H1 (cell line): ENCODE measurements around the gene SPSB3. TPM values are rescaled to one million over a fixed set of nuclear protein-coding genes. Genes with fewer than 3 reads are reported as not detected.

ENCODE experiments used
- CTCF ChIA-PET: fragments of 300-600 bp; sonication (Branson Sonifier 250); formaldehyde crosslinking; loops from one replicate; lab custom pipeline; 2021; ENCODE audit not compliant: partially characterized antibody; lab: Charles Lee
- POLR2A ChIA-PET: fragments of 300-600 bp; sonication (Branson Sonifier 250); formaldehyde crosslinking; loops from one replicate; lab custom pipeline; 2021; ENCODE audit warnings: inconsistent platforms; ENCODE audit not compliant: partially characterized antibody; lab: Charles Lee
- DNase-seq, 2 experiments: peaks; one replicate each; pipeline versions ENCODE4 v3.0.0 to v3.0.0-alpha.2; 2010 to 2022; ENCODE audit warnings: low spot score in 2 of 2, low read depth in 1 of 2, mixed read lengths in 1 of 2
- FAIRE-seq: peaks from 2 replicates; lab custom pipeline; 2011; peaks lifted over from hg19 to GRCh38; lab: Jason Lieb, UNC
- H2AFZ ChIP-seq: 2 replicates; pipeline ENCODE4 v1.8.1; 2012; ENCODE audit warnings: low read length, inconsistent platforms
- H2AK5ac ChIP-seq: 2 replicates; pipeline ENCODE4 v1.6.1; 2013; ENCODE audit warnings: low read depth, low read length
- H2BK120ac ChIP-seq: replicated peaks from 2 replicates; pipeline ENCODE3; 2013; ENCODE audit warnings: low read depth, low read length, inconsistent platforms
- H2BK12ac ChIP-seq: 2 replicates; pipeline ENCODE4 v1.6.1; 2013; ENCODE audit warnings: low read depth, low read length
- H2BK15ac ChIP-seq: 2 replicates; pipeline ENCODE4 v1.6.1; 2013; ENCODE audit warnings: low read length
- H2BK20ac ChIP-seq: 2 replicates; pipeline ENCODE4 v1.6.1; 2013; ENCODE audit warnings: low read length
- H2BK5ac ChIP-seq: 2 replicates; pipeline ENCODE4 v1.6.1; 2013; ENCODE audit warnings: low read depth, low read length
- H3K14ac ChIP-seq: 2 replicates; pipeline ENCODE4 v1.6.1; 2013; ENCODE audit warnings: inconsistent platforms; ENCODE audit not compliant: insufficient read length
- H3K18ac ChIP-seq: 2 replicates; pipeline ENCODE4 v1.6.1; 2013; ENCODE audit warnings: low read length; ENCODE audit errors: extremely low read depth
- H3K23ac ChIP-seq: 2 replicates; pipeline ENCODE4 v1.6.1; 2013; ENCODE audit warnings: inconsistent platforms; ENCODE audit not compliant: insufficient read length
- H3K23me2 ChIP-seq: 2 replicates; pipeline ENCODE4 v1.6.1; 2013; ENCODE audit warnings: low read depth, low read length
- H3K27ac ChIP-seq: 2 replicates; pipeline ENCODE4 v1.6.1; 2011; ENCODE audit warnings: low read depth, low read length, inconsistent platforms
- H3K27me3 ChIP-seq, 4 experiments: replicated peaks in 1 of 4; 1 replicate in 1 of 4; 2 replicates in 3 of 4; pipeline versions ENCODE4 v1.6.1 to v1.8.1; 2011 to 2013; ENCODE audit warnings: low read length in 3 of 4, mild to moderate bottlenecking in 3 of 4, inconsistent platforms in 2 of 4, mixed read lengths in 2 of 4, moderate library complexity in 1 of 4; ENCODE audit not compliant: control insufficient read depth in 3 of 4, insufficient read depth in 3 of 4; ENCODE audit errors: extremely low read depth in 1 of 4
- H3K36me3 ChIP-seq, 4 experiments: 2 replicates each; pipeline versions ENCODE4 v1.6.1 to v1.8.1; 2011 to 2013; ENCODE audit warnings: mild to moderate bottlenecking in 4 of 4, low read length in 3 of 4, moderate library complexity in 2 of 4, control low read depth in 1 of 4, inconsistent platforms in 1 of 4; ENCODE audit not compliant: insufficient read depth in 4 of 4, control insufficient read depth in 2 of 4
- H3K4ac ChIP-seq: replicated peaks from 2 replicates; pipeline ENCODE3; 2013; ENCODE audit warnings: low read length, low read depth, mixed read lengths, inconsistent platforms; ENCODE audit not compliant: insufficient read length
- H3K4me1 ChIP-seq, 4 experiments: replicated peaks in 1 of 4; 1 replicate in 1 of 4; 2 replicates in 3 of 4; pipeline versions ENCODE4 v1.6.1 to v1.8.1; 2011 to 2013; ENCODE audit warnings: low read length in 3 of 4, inconsistent platforms in 2 of 4, mixed read lengths in 1 of 4; ENCODE audit not compliant: insufficient read depth in 4 of 4, control insufficient read depth in 3 of 4
- H3K4me2 ChIP-seq, 2 experiments: 2 replicates each; pipeline versions ENCODE4 v1.6.1 to v1.8.1; 2011 to 2013; ENCODE audit warnings: low read depth in 2 of 2, low read length in 2 of 2, control low read depth in 1 of 2, inconsistent platforms in 1 of 2, mild to moderate bottlenecking in 1 of 2; ENCODE audit not compliant: insufficient read depth in 1 of 2
- H3K4me3 ChIP-seq, 4 experiments: fragments of 200-600, 300-600 bp in 1 of 4; sonication (generic), shearing (Covaris generic), sonication (Bioruptor Twin) in 1 of 4; 2 replicates each; pipeline versions ENCODE4 v1.5.1 to v1.8.1; 2011 to 2016; ENCODE audit warnings: low read length in 4 of 4, low read depth in 3 of 4, control low read depth in 2 of 4, inconsistent platforms in 2 of 4, mild to moderate bottlenecking in 2 of 4, mixed read lengths in 1 of 4, moderate library complexity in 1 of 4; ENCODE audit not compliant: insufficient read depth in 2 of 4; ENCODE audit errors: extremely low read depth in 1 of 4
- H3K56ac ChIP-seq: replicated peaks from 2 replicates; pipeline ENCODE3; 2013; ENCODE audit warnings: low read depth, mild to moderate bottlenecking, mixed read lengths, low read length, inconsistent platforms; ENCODE audit not compliant: insufficient read length
- H3K79me1 ChIP-seq: 2 replicates; pipeline ENCODE4 v1.6.1; 2013; ENCODE audit warnings: low read depth, low read length, control low read depth
- H3K79me2 ChIP-seq, 2 experiments: 2 replicates each; pipeline versions ENCODE4 v1.6.1 to v1.8.1; 2012 to 2013; ENCODE audit warnings: low read length in 2 of 2, mild to moderate bottlenecking in 2 of 2, inconsistent platforms in 1 of 2; ENCODE audit not compliant: insufficient read depth in 2 of 2, control insufficient read depth in 1 of 2
- H3K9ac ChIP-seq, 4 experiments: replicated peaks in 1 of 4; 1 replicate in 1 of 4; 2 replicates in 3 of 4; pipeline versions ENCODE4 v1.6.1 to v1.8.1; 2011 to 2013; ENCODE audit warnings: low read depth in 3 of 4, low read length in 3 of 4, control low read depth in 2 of 4, mild to moderate bottlenecking in 2 of 4, moderate library complexity in 2 of 4, inconsistent platforms in 1 of 4; ENCODE audit errors: extremely low read depth in 1 of 4
- H3K9me3 ChIP-seq, 2 experiments: 2 replicates each; pipeline versions ENCODE4 v1.6.1 to v1.8.1; 2012 to 2013; ENCODE audit warnings: mild to moderate bottlenecking in 2 of 2, moderate library complexity in 2 of 2, control low read depth in 1 of 2, inconsistent platforms in 1 of 2, low read depth in 1 of 2, low read length in 1 of 2, mixed read lengths in 1 of 2; ENCODE audit not compliant: insufficient read depth in 2 of 2
- H4K20me1 ChIP-seq, 2 experiments: replicated peaks in 1 of 2; 2 replicates each; pipeline versions ENCODE3 to v1.8.1; 2011 to 2013; ENCODE audit warnings: inconsistent platforms in 2 of 2, low read length in 2 of 2, mild to moderate bottlenecking in 1 of 2; ENCODE audit not compliant: insufficient read depth in 2 of 2, control insufficient read depth in 1 of 2
- H4K5ac ChIP-seq: 2 replicates; pipeline ENCODE4 v1.6.1; 2013; ENCODE audit warnings: low read length, low read depth, mixed read lengths, inconsistent platforms; ENCODE audit not compliant: insufficient read length
- H4K8ac ChIP-seq: 2 replicates; pipeline ENCODE4 v1.8.0; 2013; ENCODE audit warnings: mild to moderate bottlenecking, moderate library complexity, low read length, inconsistent platforms; ENCODE audit not compliant: insufficient read depth; ENCODE audit errors: extremely low read depth
- H4K91ac ChIP-seq: replicated peaks from 2 replicates; pipeline ENCODE3; 2013; ENCODE audit warnings: low read length, mixed read lengths, inconsistent platforms; ENCODE audit not compliant: insufficient read length
- CBX8 ChIP-seq: fragments of 300-800, 300-1000 bp; sonication (generic); IDR thresholded peaks from 2 replicates; pipeline ENCODE4 v1.7.1; 2016; ENCODE audit warnings: low read depth, low read length, borderline replicate concordance
- CHD1 ChIP-seq: IDR thresholded peaks from 2 replicates; pipeline ENCODE4 v1.6.1; 2012; ENCODE audit warnings: low read depth, low read length, improper control_type of control experiment
- CHD2 ChIP-seq: IDR thresholded peaks from 2 replicates; pipeline ENCODE4 v1.6.1; 2012; ENCODE audit warnings: low read length, improper control_type of control experiment
- EZH2 ChIP-seq: fragments of 200-600 bp; sonication (generic); IDR thresholded peaks from 2 replicates; pipeline ENCODE4 v1.7.1; 2012; ENCODE audit warnings: low read depth, mild to moderate bottlenecking, moderate library complexity, low read length, inconsistent platforms; ENCODE audit not compliant: severe bottlenecking
- GABPA ChIP-seq: IDR thresholded peaks from 2 replicates; pipeline ENCODE4 v1.6.1; 2011; ENCODE audit warnings: mild to moderate bottlenecking, low read length, moderate library complexity, borderline replicate concordance; ENCODE audit not compliant: insufficient read depth
- GTF2F1 ChIP-seq: IDR thresholded peaks from 2 replicates; pipeline ENCODE4 v1.6.1; 2012; ENCODE audit warnings: low read depth, low read length, improper control_type of control experiment, borderline replicate concordance
- HDAC6 ChIP-seq: IDR thresholded peaks from one replicate; pipeline ENCODE4 v1.7.1; 2012; ENCODE audit warnings: low read depth, mild to moderate bottlenecking, inconsistent platforms, low read length, moderate library complexity
- MAFK ChIP-seq: IDR thresholded peaks from 2 replicates; pipeline ENCODE4 v1.6.1; 2012; ENCODE audit warnings: low read depth, mild to moderate bottlenecking, improper control_type of control experiment, low read length
- RAD21 ChIP-seq, 2 experiments: IDR thresholded peaks in 1 of 2; conservative IDR thresholded peaks in 1 of 2; 2 replicates each; pipeline ENCODE4 v1.6.1; 2011; ENCODE audit warnings: low read depth in 2 of 2, low read length in 2 of 2, improper control_type of control experiment in 1 of 2, inconsistent platforms in 1 of 2, mild to moderate bottlenecking in 1 of 2, moderate library complexity in 1 of 2
- RNF2 ChIP-seq: fragments of 200-900, 300-1000 bp; sonication (generic); IDR thresholded peaks from 2 replicates; pipeline ENCODE4 v1.7.1; 2016; ENCODE audit warnings: borderline replicate concordance, low read depth, mild to moderate bottlenecking, antibody characterized with exemption, low read length; ENCODE audit not compliant: poor library complexity, severe bottlenecking; ENCODE audit errors: missing control alignments
- SP1 ChIP-seq: IDR thresholded peaks from 2 replicates; pipeline ENCODE4 v1.6.1; 2011; ENCODE audit warnings: low read depth, low read length
- SRF ChIP-seq: IDR thresholded peaks from 2 replicates; pipeline ENCODE4 v1.6.1; 2011; ENCODE audit warnings: mild to moderate bottlenecking, low read depth, low read length, moderate library complexity
- SUZ12 ChIP-seq: fragments of 200-600 bp; sonication (generic); IDR thresholded peaks from 2 replicates; pipeline ENCODE4 v1.6.1; 2012; ENCODE audit warnings: mild to moderate bottlenecking, inconsistent platforms, low read length, moderate library complexity, mixed read lengths
- TAF1 ChIP-seq: IDR thresholded peaks from 2 replicates; pipeline ENCODE4 v1.6.1; 2011; ENCODE audit warnings: mild to moderate bottlenecking, low read depth, low read length
- WGBS, 2 experiments: shearing (Covaris generic) in 1 of 2; methylation state at CpG; one replicate each; pipeline versions ENCODE4 v1.1.6 to v1.1.7; 2013 to 2015; ENCODE audit warnings: low lambda C conversion rate in 2 of 2, mixed read lengths in 2 of 2, inconsistent platforms in 1 of 2, low coverage in 1 of 2, missing lambda C conversion rate in 1 of 2; ENCODE audit not compliant: insufficient replicate concordance in 2 of 2, insufficient coverage in 1 of 2, insufficient read length in 1 of 2; ENCODE audit errors: extremely low coverage in 1 of 2, missing lambda C conversion rate in 1 of 2; 5-methylcytosine and 5-hydroxymethylcytosine counted together
- polyA plus RNA-seq, 7 experiments: library from polyadenylated mRNA; depleted of rRNA in 3 of 7; stranded (reverse) in 5 of 7; unstranded in 2 of 7; fragments of >200 nt in 5 of 7; fragments of 200-250 nt in 2 of 7; gene quantifications; 1 replicate in 5 of 7; 2 replicates in 1 of 7; 4 replicates in 1 of 7; pipeline versions ENCODE4 v1.2.1 to v1.2.3, GENCODE V29; 2011 to 2013; ENCODE audit warnings: missing spikeins in 2 of 7, mixed read lengths in 2 of 7
- total RNA-seq: library from RNA; stranded (reverse); fragmentation: NEBNext Ultra II Directional; extraction: Animal tissue kit (Norgen Biotek cat#: 25700); gene quantifications from 2 replicates; pipeline ENCODE4 v1.2.1, GENCODE V29; 2021

Gene SPSB3
- total and polyA plus RNA-seq, 2 of the 8 experiments (the other 6 are each of a cell fraction or from before 2014, with no cell fraction given) = 22.5 to 37.8 TPM

DNA sequence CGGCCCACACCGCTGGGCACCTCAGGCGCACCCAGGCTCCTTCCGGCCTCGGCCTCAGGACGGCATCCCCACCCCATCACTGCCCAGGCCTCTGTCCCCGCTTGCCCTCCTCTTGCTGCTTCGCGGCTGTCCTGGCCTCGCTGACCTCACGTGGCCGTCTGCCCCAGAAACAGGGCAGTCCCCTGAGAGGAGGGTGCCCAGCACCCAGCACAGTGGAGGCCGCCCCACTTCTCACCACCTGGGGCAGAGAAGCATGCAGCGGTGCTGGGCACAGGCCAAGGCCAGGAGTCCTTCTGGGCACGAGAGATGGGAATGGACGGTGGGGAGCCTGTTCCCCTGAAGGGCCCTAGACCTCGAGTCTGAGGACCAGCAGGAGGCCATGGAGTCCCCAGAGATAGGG is 35.3 kb upstream of the SPSB3 start:
- H3K4me1 ChIP-seq = no peaks in the 10 kb centered on the region
- no peaks in the 10 kb centered on the region; the same call in 1 of the 2 replicates for H3K79me1 ChIP-seq
- POLR2A ChIA-PET = no interaction called here
- H2BK5ac ChIP-seq = no peak overlapping the region
- WGBS, 2 experiments = 97% methylated on average over 17 of the region's 17 CpGs; no CpG with 5 or more reads in 1 of the 2 experiments
- DNase-seq (no peak), FAIRE-seq (no peak)
- no peak overlapping the region for H3K9ac ChIP-seq
- no peak overlapping the region for H2BK12ac ChIP-seq
- no peak overlapping the region for H2BK20ac ChIP-seq
- no peak overlapping the region for H3K4me2 ChIP-seq
- no peaks in the 10 kb centered on the region for H3K79me2 ChIP-seq
- no peak overlapping the region for H2BK120ac ChIP-seq
- H2AFZ ChIP-seq = no peak overlapping the region
- no peaks in the 10 kb centered on the region for H3K23me2 ChIP-seq
- no peak overlapping the region for H3K27ac ChIP-seq
- H4K20me1 ChIP-seq = peaks cover 4 to 6% of the 10 kb centered on the region in 2 experiments
- no peak overlapping the region for H3K56ac ChIP-seq
- no peaks in the 10 kb centered on the region for H3K9me3 ChIP-seq
- no peak overlapping the region for H4K91ac ChIP-seq
- H3K27me3 ChIP-seq = no peaks in the 10 kb centered on the region
- no peak overlapping the region for H2BK15ac ChIP-seq
- H3K18ac ChIP-seq = no peak overlapping the region
- peaks cover 0 to 9% (median 4%) of the 10 kb centered on the region in 4 experiments; a peak in 5 of 8 replicates for H3K36me3 ChIP-seq
- no peak overlapping the region for H3K23ac ChIP-seq
- H4K8ac ChIP-seq = no peak overlapping the region
- H2AK5ac ChIP-seq = no peak overlapping the region
- H3K4me3 ChIP-seq = no peak overlapping the region
- no peak overlapping the region for H3K14ac ChIP-seq
- TF ChIP-seq TAF1 = no peak
- TF ChIP-seq SRF = no peak
- no peak for TF ChIP-seq SUZ12
- no peak for TF ChIP-seq GTF2F1
- no peak for TF ChIP-seq GABPA
- TF ChIP-seq CHD1 = no peak
- no peak for TF ChIP-seq EZH2
- no peak for TF ChIP-seq RAD21 (IDR thresholded peaks at IDR 0.05 in 1 of 2, conservative IDR thresholded peaks at IDR 0.05 in 1 of 2; ENCODE audit: low read depth in 2 of 2, low read length in 2 of 2)
- no peak for TF ChIP-seq HDAC6
- TF ChIP-seq SP1 = no peak
- TF ChIP-seq CBX8 = no peak
- no peak for TF ChIP-seq MAFK
- TF ChIP-seq CHD2 = no peak
- TF ChIP-seq RNF2 = no peak
- no peak overlapping the region for H4K5ac ChIP-seq
- CTCF ChIA-PET = no interaction called here
- H3K4ac ChIP-seq = no peak overlapping the region
